HG03521 (cell line): ENCODE results near the gene SEC24C.
"Not testable (repeated sequence)": the region's sequence is repeated elsewhere in the genome, so short reads cannot be mapped to it uniquely, and the experiment has no call there.

ENCODE experiments used
- ATAC-seq: cut with Tn5 transposase; IDR thresholded peaks from one replicate; pipeline ENCODE4 v1.9.1; 2021; ENCODE audit warnings: mild to moderate bottlenecking, moderate library complexity; ENCODE audit not compliant: unreplicated experiment

The SEC24C gene

GRCh38 chr10:73789659-73790055 lies 45.5 kb downstream of the SEC24C start:
- ATAC-seq, result no peak

GRCh38 chr10:73790886-73791625 lies 46.9 kb downstream of the SEC24C start:
- ATAC-seq, result no peak

GRCh38 chr10:73791871-73792400 lies 47.8 kb downstream of the SEC24C start:
- no peak for ATAC-seq

- ATAC-seq, result no peak
These were observed 49.3 kb downstream of the SEC24C start for GRCh38 chr10:73793456-73793855.

- not testable (repeated sequence) for ATAC-seq
These were observed 51.3 kb downstream of the SEC24C start for GRCh38 chr10:73795491-73795890.

- ATAC-seq, result not testable (repeated sequence)
These were observed 51.9 kb downstream of the SEC24C start for GRCh38 chr10:73796035-73796434.

- ATAC-seq, result no peak
These were observed 52.6 kb downstream of the SEC24C start for GRCh38 chr10:73796766-73797165.

GRCh38 chr10:73797324-73798025 lies 53.3 kb downstream of the SEC24C start:
- no peak for ATAC-seq

GRCh38 chr10:73798087-73798486 lies 53.9 kb downstream of the SEC24C start:
- no peak for ATAC-seq

- no peak for ATAC-seq
These were observed 54.9 kb downstream of the SEC24C start for GRCh38 chr10:73798927-73799560.

- ATAC-seq, result no peak
These were observed 55.9 kb downstream of the SEC24C start for GRCh38 chr10:73799899-73800559.

GRCh38 chr10:73800560-73801252 lies 56.5 kb downstream of the SEC24C start:
- ATAC-seq, result no peak

GRCh38 chr10:73801253-73801590 lies 57.0 kb downstream of the SEC24C start:
- no peak for ATAC-seq

GRCh38 chr10:73802276-73802991 lies 58.3 kb downstream of the SEC24C start:
- no peak for ATAC-seq

- no peak for ATAC-seq
These were observed 59.6 kb downstream of the SEC24C start for GRCh38 chr10:73803680-73804286.

GRCh38 chr10:73806176-73806950 lies 62.2 kb downstream of the SEC24C start:
- ATAC-seq, result no peak

GRCh38 chr10:73807471-73807870 lies 63.3 kb downstream of the SEC24C start:
- ATAC-seq, result no peak

- no peak for ATAC-seq
These were observed 64.0 kb downstream of the SEC24C start for GRCh38 chr10:73808021-73808815.
